Measurements from ENCODE around the gene IFI30. TPM values are rescaled to one million over a fixed set of nuclear protein-coding genes. Genes with fewer than 3 reads are reported as not detected.
"Not testable (repeated sequence)": the region's sequence is repeated elsewhere in the genome, so short reads cannot be mapped to it uniquely, and the experiment has no call there.

IFI30 gene
- total RNA-seq, 4 donors from 2014 or later: 13.4 to 37.2 (median 35.1) TPM

DNA sequence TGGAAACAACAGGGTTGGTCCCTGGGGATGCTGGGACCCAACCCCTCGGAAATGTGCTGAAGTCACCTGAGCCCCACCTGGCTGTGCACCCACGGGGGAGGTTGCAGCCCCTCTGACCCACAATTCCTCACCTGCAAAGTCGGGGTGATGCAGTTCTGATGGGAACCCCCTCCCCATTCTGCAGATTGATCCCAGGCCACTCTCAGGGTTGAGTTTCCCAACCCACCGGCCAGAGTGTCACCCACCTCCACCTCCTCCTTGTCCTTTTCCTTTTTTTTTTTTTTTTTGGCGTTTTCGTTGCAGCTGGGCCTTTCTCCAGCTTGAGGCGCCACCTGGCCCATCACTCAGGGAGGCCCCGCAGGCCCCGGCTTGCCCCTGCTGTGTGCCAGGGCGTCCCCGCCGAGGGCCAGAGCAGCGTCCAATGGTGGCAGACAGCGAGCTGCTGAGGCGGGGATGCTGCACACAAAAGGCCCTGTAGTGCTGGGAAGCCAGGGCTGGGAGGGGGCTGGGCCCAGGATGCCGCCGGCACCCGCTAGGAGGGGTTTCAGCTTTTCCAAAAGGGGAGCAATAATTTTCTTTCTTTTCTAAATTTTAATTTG, 16.0 kb upstream of the IFI30 start:
- DNase-seq (ENCODE audit: low spot score in 2 of 2): no peak
- Histone ChIP-seq H3K27ac (no peak overlapping the region), H3K4me1 (peaks cover 77% of the 10 kb centered on the region), H3K36me3 (peaks cover 6% of the 10 kb centered on the region), H3K4me3 (no peak overlapping the region), H3K27me3 (no peaks in the 10 kb centered on the region), H3K9me3 (no peaks in the 10 kb centered on the region)
- WGBS: 36% methylated on average over 18 of the region's 18 CpGs
- TF ChIP-seq POLR2A (IDR thresholded peaks at IDR 0.05): no peak
- TF ChIP-seq EP300 (IDR thresholded peaks at IDR 0.05): no peak
- no peak for TF ChIP-seq POLR2AphosphoS5 (IDR thresholded peaks at IDR 0.05)
- TF ChIP-seq, protein P1, sequence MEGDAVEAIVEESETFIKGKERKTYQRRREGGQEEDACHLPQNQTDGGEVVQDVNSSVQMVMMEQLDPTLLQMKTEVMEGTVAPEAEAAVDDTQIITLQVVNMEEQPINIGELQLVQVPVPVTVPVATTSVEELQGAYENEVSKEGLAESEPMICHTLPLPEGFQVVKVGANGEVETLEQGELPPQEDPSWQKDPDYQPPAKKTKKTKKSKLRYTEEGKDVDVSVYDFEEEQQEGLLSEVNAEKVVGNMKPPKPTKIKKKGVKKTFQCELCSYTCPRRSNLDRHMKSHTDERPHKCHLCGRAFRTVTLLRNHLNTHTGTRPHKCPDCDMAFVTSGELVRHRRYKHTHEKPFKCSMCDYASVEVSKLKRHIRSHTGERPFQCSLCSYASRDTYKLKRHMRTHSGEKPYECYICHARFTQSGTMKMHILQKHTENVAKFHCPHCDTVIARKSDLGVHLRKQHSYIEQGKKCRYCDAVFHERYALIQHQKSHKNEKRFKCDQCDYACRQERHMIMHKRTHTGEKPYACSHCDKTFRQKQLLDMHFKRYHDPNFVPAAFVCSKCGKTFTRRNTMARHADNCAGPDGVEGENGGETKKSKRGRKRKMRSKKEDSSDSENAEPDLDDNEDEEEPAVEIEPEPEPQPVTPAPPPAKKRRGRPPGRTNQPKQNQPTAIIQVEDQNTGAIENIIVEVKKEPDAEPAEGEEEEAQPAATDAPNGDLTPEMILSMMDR (IDR thresholded peaks at IDR 0.05): no peak

DNA sequence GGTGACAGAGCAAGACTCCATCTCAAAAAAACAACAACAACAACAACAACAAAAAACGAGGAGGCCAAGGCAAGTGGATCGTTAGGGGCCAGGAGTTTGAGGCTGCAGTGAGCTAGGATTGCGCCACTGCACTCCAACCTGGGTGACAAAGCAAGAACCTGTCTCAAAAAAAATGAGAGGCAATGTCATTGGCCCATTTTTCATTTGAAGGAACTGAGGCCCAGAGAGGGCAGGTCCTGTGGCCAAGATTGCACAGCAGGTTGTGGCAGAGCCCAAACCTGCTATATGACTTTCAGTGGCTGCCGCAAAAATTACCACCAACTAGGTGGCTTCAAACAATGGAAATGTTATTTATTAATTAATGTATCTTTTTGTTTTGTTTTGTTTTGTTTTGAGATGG, 15.1 kb upstream of the IFI30 start:
- no peak for DNase-seq (ENCODE audit: low spot score in 2 of 2)
- Histone ChIP-seq H3K9me3 (no peaks in the 10 kb centered on the region), H3K4me3 (no peak overlapping the region), H3K27me3 (no peaks in the 10 kb centered on the region), H3K27ac (no peak overlapping the region), H3K4me1 (peaks cover 75% of the 10 kb centered on the region), H3K36me3 (peaks cover 15% of the 10 kb centered on the region)
- whole genome bisulfite sequencing: 64% methylated on average over 4 of the region's 4 CpGs
- TF ChIP-seq POLR2AphosphoS5 (IDR thresholded peaks at IDR 0.05): no peak
- TF ChIP-seq POLR2A (IDR thresholded peaks at IDR 0.05): no peak
- TF ChIP-seq EP300 (IDR thresholded peaks at IDR 0.05): no peak
- TF ChIP-seq, protein P1 (IDR thresholded peaks at IDR 0.05): no peak

DNA sequence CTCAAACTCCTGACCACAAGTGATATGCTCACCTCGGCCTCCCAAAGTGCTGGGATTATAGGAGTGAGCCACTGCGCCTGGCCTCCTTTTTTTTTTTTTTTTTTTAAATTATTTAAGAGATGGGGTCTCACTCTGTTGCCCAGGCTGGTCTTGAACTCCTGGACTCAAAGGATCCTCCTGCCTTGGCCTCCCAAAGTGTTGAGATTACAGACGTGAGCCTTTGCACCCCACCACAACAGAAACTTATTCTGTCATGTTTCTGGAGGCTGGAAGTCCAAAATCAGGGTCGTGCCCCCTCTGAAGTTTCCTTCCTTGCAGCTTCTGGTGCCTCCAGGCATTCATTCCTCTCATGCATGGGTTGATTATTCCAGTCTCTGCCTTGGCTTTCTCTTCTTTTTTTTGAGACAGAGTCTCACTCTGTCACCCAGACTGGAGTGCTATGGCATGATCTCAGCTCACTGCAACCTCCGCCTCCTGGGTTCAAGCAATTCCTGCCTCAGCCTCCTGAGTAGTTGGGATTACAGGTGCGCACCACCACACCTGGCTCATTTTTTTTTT, 14.5 kb upstream of the IFI30 start:
- 90% methylated on average over 6 of the region's 6 CpGs for WGBS
- not testable (repeated sequence) for H3K4me3 ChIP-seq; H3K9me3 ChIP-seq; DNase-seq (ENCODE audit: low spot score in 2 of 2); H3K27me3 ChIP-seq; H3K27ac ChIP-seq
- H3K36me3 ChIP-seq: peaks cover 22% of the 10 kb centered on the region
- peaks cover 68% of the 10 kb centered on the region for H3K4me1 ChIP-seq

DNA sequence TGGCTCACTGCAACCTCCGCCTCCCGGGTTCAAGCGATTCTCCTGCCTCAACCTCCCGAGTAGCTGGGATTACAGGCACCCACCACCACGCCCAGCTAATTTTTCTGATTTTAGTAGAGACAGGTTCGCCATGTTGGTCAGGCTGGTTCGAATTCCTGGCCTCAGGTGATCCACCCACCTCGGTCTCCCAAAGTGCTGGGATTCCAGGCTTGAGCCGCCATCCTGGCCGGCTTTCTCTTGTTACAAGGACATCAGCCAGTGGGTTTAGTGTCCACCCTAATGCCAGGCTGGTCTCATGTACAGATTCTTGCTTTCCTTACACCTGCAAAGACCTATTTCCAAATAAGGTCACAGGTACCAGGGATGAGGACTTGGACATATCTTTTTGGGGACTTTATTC, 13.8 kb upstream of the IFI30 start:
- H3K4me3 ChIP-seq: no peak overlapping the region
- no peak for DNase-seq (ENCODE audit: low spot score in 2 of 2)
- H3K4me1 ChIP-seq: peaks cover 62% of the 10 kb centered on the region
- H3K36me3 ChIP-seq: peaks cover 26% of the 10 kb centered on the region
- H3K27me3 ChIP-seq: no peaks in the 10 kb centered on the region
- H3K9me3 ChIP-seq: no peaks in the 10 kb centered on the region
- WGBS: 93% methylated on average over 10 of the region's 10 CpGs
- TF ChIP-seq POLR2A (IDR thresholded peaks at IDR 0.05) (no peak), EP300 (IDR thresholded peaks at IDR 0.05) (no peak), POLR2AphosphoS5 (IDR thresholded peaks at IDR 0.05) (no peak)
- TF ChIP-seq, protein P1 (IDR thresholded peaks at IDR 0.05): no peak
- no peak overlapping the region for H3K27ac ChIP-seq

DNA sequence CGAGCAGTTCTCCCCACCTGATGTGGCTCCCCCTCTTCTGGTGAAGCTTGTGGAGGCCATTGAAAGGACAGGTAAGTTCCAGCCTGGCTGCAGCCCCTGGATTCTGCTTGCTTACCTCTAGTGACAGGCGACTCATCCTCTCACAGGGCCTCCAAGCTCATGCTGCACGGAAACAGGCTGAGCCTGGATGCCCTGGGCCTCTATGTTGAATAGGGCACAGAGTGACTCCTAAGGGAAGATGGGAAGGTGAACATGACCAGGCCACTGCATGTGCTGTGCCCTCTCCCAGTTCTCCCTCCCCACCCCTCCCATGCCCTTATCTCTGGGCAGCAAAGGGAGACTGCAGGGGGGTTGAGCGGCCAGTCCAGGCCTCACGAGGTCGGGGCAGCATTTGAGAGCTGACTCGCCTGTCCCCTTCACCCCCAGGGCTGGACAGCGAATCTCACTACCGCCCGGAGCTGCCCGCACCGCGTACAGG, 13.1 kb upstream of the IFI30 start:
- Histone ChIP-seq H3K36me3 (peaks cover 34% of the 10 kb centered on the region), H3K9me3 (no peaks in the 10 kb centered on the region), H3K4me3 (peak overlapping the region; percentile 57), H3K4me1 (peaks cover 54% of the 10 kb centered on the region), H3K27me3 (no peaks in the 10 kb centered on the region), H3K27ac (peak overlapping the region; percentile 69)
- DNase-seq (ENCODE audit: low spot score in 2 of 2): no peak
- WGBS: 56% methylated on average over 3 of the region's 13 CpGs
- TF ChIP-seq EP300 (IDR thresholded peaks at IDR 0.05): no peak

DNA sequence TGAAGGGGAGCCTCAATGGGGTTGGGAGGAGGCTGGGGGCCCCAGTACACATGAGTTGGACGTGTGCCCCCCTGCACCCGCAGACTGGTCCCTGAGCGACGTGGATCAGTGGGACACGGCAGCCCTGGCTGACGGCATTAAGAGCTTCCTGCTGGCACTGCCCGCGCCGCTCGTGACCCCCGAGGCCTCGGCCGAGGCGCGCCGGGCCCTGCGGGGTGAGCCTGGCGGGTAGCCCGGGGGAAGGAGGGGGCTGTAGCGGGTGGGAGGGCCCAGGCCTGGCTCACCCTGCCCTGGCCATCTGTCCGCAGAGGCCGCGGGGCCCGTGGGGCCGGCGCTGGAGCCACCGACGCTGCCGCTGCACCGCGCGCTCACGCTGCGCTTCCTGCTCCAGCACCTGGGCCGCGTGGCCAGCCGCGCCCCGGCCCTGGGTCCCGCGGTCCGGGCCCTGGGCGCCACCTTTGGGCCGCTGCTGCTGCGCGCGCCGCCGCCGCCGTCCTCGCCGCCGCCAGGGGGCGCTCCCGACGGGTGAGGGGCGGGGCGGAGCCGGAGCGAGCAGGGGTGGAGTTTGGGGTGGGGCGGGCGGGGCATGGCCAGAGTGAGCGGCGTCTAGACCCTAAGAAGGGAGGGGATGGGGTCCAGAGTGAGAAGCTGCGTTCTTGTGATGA, 12.5 kb upstream of the IFI30 start:
- peak overlapping the region; percentile 69 for H3K27ac ChIP-seq
- TF ChIP-seq, protein P1 (IDR thresholded peaks at IDR 0.05): peak; percentile 55 to 75
- no peak for TF ChIP-seq POLR2AphosphoS5 (IDR thresholded peaks at IDR 0.05)
- no peak for DNase-seq (ENCODE audit: low spot score in 2 of 2)
- H3K36me3 ChIP-seq: peaks cover 39% of the 10 kb centered on the region
- peaks cover 49% of the 10 kb centered on the region for H3K4me1 ChIP-seq
- H3K4me3 ChIP-seq: peak overlapping the region; percentile 57
- H3K27me3 ChIP-seq: no peaks in the 10 kb centered on the region
- H3K9me3 ChIP-seq: no peaks in the 10 kb centered on the region
- WGBS: 0% methylated on average over 28 of the region's 66 CpGs

Measured in suprapubic skin (tissue), 4 donors.